Kidney epithelial cell (primary cell): ENCODE data around the gene CARMIL1. TPM values are rescaled to one million over a fixed set of nuclear protein-coding genes. Genes with fewer than 3 reads are reported as not detected.
A peak's percentile ranks its signal among the peaks of the same experiment; 100 is the strongest.

Source experiments
- DNase-seq: peaks from one replicate; pipeline ENCODE4 v3.0.0-alpha.2; 2010; ENCODE audit warnings: low read depth
- H3K27me3 ChIP-seq: 2 replicates; pipeline ENCODE4 v1.6.0; 2011; ENCODE audit warnings: low read length; ENCODE audit not compliant: control insufficient read depth, insufficient read depth
- H3K36me3 ChIP-seq: 2 replicates; pipeline ENCODE4 v1.5.1; 2011; ENCODE audit warnings: low read length; ENCODE audit not compliant: control insufficient read depth, insufficient read depth
- H3K4me3 ChIP-seq: 2 replicates; pipeline ENCODE4 v1.5.1; 2011; ENCODE audit warnings: low read depth, mild to moderate bottlenecking, control low read depth, low read length
- CTCF ChIP-seq: IDR thresholded peaks from 2 replicates; pipeline ENCODE4 v1.5.1; 2011; ENCODE audit warnings: mild to moderate bottlenecking, moderate library complexity, low read length, control low read depth, inconsistent platforms; ENCODE audit not compliant: insufficient read depth, poor library complexity, severe bottlenecking
- total RNA-seq: library from RNA; depleted of rRNA; stranded (reverse); fragments of >200 nt; gene quantifications from 2 replicates; pipeline ENCODE4 v1.2.3, GENCODE V29; 2015

The CARMIL1 gene
- total RNA-seq, 1 donor from 2014 or later = 14.7 TPM

- no peak for DNase-seq
- H3K36me3 ChIP-seq = no peaks in the 10 kb centered on the region
- H3K4me3 ChIP-seq = no peak overlapping the region
- H3K27me3 ChIP-seq = no peaks in the 10 kb centered on the region
- peak; percentile 10 for TF ChIP-seq CTCF
Measured at GRCh38 chr6:25472306-25472705, 193.1 kb downstream of the CARMIL1 start.

GRCh38 chr6:25472906-25473305 lies 193.7 kb downstream of the CARMIL1 start:
- no peak for TF ChIP-seq CTCF
- no peaks in the 10 kb centered on the region for H3K36me3 ChIP-seq
- no peak for DNase-seq
- H3K4me3 ChIP-seq = no peak overlapping the region
- H3K27me3 ChIP-seq = no peaks in the 10 kb centered on the region

GRCh38 chr6:25473447-25473846 lies 194.3 kb downstream of the CARMIL1 start:
- TF ChIP-seq CTCF = no peak

GRCh38 chr6:25476126-25476525 lies 197.0 kb downstream of the CARMIL1 start:
- no peaks in the 10 kb centered on the region for H3K36me3 ChIP-seq
- no peak overlapping the region for H3K4me3 ChIP-seq
- TF ChIP-seq CTCF = no peak
- no peaks in the 10 kb centered on the region for H3K27me3 ChIP-seq
- DNase-seq = no peak

More at GRCh38 chr6:25473447-25473846, 194.3 kb downstream of the CARMIL1 start:
- Histone ChIP-seq H3K27me3 (no peaks in the 10 kb centered on the region), H3K36me3 (no peaks in the 10 kb centered on the region), H3K4me3 (no peak overlapping the region)
- DNase-seq = no peak

GRCh38 chr6:25477006-25477590 lies 197.9 kb downstream of the CARMIL1 start:
- no peak for TF ChIP-seq CTCF
- Histone ChIP-seq H3K4me3 (no peak overlapping the region), H3K36me3 (no peaks in the 10 kb centered on the region), H3K27me3 (no peaks in the 10 kb centered on the region)
- DNase-seq = no peak

GRCh38 chr6:25478973-25479372 lies 199.8 kb downstream of the CARMIL1 start:
- DNase-seq = no peak
- Histone ChIP-seq H3K36me3 (peaks cover 2% of the 10 kb centered on the region), H3K27me3 (no peaks in the 10 kb centered on the region), H3K4me3 (no peak overlapping the region)
- TF ChIP-seq CTCF = no peak
